Neural cell (in vitro differentiated cells): ENCODE data around the gene AK2.
"Not testable (repeated sequence)": the region's sequence is repeated elsewhere in the genome, so short reads cannot be mapped to it uniquely, and the experiment has no call there.

Source experiments
- POLR2AphosphoS5 ChIP-seq: IDR thresholded peaks from 2 replicates; pipeline ENCODE4 v1.6.1; 2012
- TF ChIP-seq, protein P1 (sequence below): fragments of 450-650 bp; IDR thresholded peaks from 2 replicates; pipeline ENCODE4 v1.5.1; 2014; ENCODE audit warnings: antibody characterized with exemption, mild to moderate bottlenecking, moderate library complexity; ENCODE audit not compliant: poor library complexity, severe bottlenecking

DNA sequence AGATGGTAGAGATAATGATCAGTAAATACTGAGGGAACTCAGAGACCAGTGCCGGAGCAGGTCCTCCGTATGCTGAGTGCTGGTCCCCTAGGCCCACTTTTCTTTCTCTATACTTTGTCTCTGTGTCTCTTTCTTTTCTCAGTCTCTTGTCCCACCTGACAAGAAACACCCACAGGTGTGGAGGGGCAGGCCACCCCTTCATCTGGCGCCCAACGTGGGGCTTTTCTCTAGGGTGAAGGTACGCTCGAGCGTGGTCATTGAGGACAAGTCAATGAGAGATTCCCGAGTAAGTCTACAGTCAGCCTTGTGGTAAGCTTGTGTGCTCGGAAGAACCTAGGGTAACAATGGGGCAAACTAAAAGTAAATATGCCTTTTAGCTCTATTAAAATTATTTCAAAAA, 27.6 kb upstream of the AK2 start:
- TF ChIP-seq, protein P1, sequence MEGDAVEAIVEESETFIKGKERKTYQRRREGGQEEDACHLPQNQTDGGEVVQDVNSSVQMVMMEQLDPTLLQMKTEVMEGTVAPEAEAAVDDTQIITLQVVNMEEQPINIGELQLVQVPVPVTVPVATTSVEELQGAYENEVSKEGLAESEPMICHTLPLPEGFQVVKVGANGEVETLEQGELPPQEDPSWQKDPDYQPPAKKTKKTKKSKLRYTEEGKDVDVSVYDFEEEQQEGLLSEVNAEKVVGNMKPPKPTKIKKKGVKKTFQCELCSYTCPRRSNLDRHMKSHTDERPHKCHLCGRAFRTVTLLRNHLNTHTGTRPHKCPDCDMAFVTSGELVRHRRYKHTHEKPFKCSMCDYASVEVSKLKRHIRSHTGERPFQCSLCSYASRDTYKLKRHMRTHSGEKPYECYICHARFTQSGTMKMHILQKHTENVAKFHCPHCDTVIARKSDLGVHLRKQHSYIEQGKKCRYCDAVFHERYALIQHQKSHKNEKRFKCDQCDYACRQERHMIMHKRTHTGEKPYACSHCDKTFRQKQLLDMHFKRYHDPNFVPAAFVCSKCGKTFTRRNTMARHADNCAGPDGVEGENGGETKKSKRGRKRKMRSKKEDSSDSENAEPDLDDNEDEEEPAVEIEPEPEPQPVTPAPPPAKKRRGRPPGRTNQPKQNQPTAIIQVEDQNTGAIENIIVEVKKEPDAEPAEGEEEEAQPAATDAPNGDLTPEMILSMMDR, result not testable (repeated sequence)
- TF ChIP-seq POLR2AphosphoS5, result not testable (repeated sequence)
